ENCODE measurements around the gene PLCB3. TPM values are rescaled to one million over a fixed set of nuclear protein-coding genes. Genes with fewer than 3 reads are reported as not detected.

The PLCB3 gene
- total and polyA plus RNA-seq, 2 of the 13 experiments (the other 11 are each of a cell fraction or from before 2014, with no cell fraction given) = 7.5 to 13.8 TPM

- TF ChIP-seq ZNF280B (CRISPR knock-in tag; IDR thresholded peaks at IDR 0.05; ENCODE audit: borderline replicate concordance) (peak; percentile 83; the same call in 1 of the 2 replicates), TAF1 (CRISPR knock-in tag; IDR thresholded peaks at IDR 0.05) (peak; percentile 97), SNAPC4 (CRISPR knock-in tag; IDR thresholded peaks at IDR 0.05) (no peak; the same call in 1 of the 2 replicates), IRF2 (CRISPR knock-in tag; IDR thresholded peaks at IDR 0.05) (peak; percentile 56; the same call in 1 of the 2 replicates), SIX1 (CRISPR knock-in tag; IDR thresholded peaks at IDR 0.05; ENCODE audit: borderline replicate concordance) (peak; percentile 59; the same call in 1 of the 2 replicates), FOXK2 (IDR thresholded peaks at IDR 0.05) (no peak), ZNF572 (CRISPR knock-in tag; IDR thresholded peaks at IDR 0.05) (no peak), PREB (CRISPR knock-in tag; IDR thresholded peaks at IDR 0.05) (no peak), NBN (conservative IDR thresholded peaks at IDR 0.05) (no peak), ZNF3 (CRISPR knock-in tag; IDR thresholded peaks at IDR 0.05) (no peak), ZNF232 (CRISPR knock-in tag; IDR thresholded peaks at IDR 0.05; ENCODE audit: borderline replicate concordance) (no peak; the same call in 1 of the 2 replicates), ZNF280D (CRISPR knock-in tag; IDR thresholded peaks at IDR 0.05) (no peak), POGK (CRISPR knock-in tag; conservative IDR thresholded peaks at IDR 0.05) (peak; percentile 60; the same call in 1 of the 2 replicates), PHF20 (CRISPR knock-in tag; IDR thresholded peaks at IDR 0.05) (peak; percentile 84)
These were observed 10.7 kb upstream of the PLCB3 start, which contains the start of gene FKBP2 (continued) for GRCh38 chr11:64240435-64241240.
